HG03469 (cell line): ENCODE data around the gene TSPAN5.

Experiments used
- ATAC-seq: cut with Tn5 transposase; IDR thresholded peaks from one replicate; pipeline ENCODE4 v1.9.1; 2021; ENCODE audit warnings: mild to moderate bottlenecking, moderate library complexity, moderate number of reproducible peaks; ENCODE audit not compliant: unreplicated experiment

TSPAN5 gene

GRCh38 chr4:98522062-98522461 lies 136.3 kb downstream of the TSPAN5 start:
- ATAC-seq = no peak

- no peak for ATAC-seq
Observed at GRCh38 chr4:98521486-98521885, 136.9 kb downstream of the TSPAN5 start.

GRCh38 chr4:98519268-98519977 lies 139.0 kb downstream of the TSPAN5 start:
- no peak for ATAC-seq

- peak; percentile 97 for ATAC-seq
Observed at GRCh38 chr4:98518559-98519267, 139.7 kb downstream of the TSPAN5 start.

- no peak for ATAC-seq
Observed at GRCh38 chr4:98517218-98518021, 141.0 kb downstream of the TSPAN5 start.

- no peak for ATAC-seq
Observed at GRCh38 chr4:98516441-98517217, 141.8 kb downstream of the TSPAN5 start.

GRCh38 chr4:98516042-98516440 lies 142.4 kb downstream of the TSPAN5 start:
- no peak for ATAC-seq

- no peak for ATAC-seq
Observed at GRCh38 chr4:98515470-98515809, 143.0 kb downstream of the TSPAN5 start.

- ATAC-seq = no peak
Observed at GRCh38 chr4:98514741-98515469, 143.5 kb downstream of the TSPAN5 start.

- ATAC-seq = no peak
Observed at GRCh38 chr4:98512918-98513317, 145.5 kb downstream of the TSPAN5 start.

- ATAC-seq = no peak
Observed at GRCh38 chr4:98510757-98511517, 147.5 kb downstream of the TSPAN5 start.

- ATAC-seq = no peak
Observed at GRCh38 chr4:98510340-98510739, 148.1 kb downstream of the TSPAN5 start.

- no peak for ATAC-seq
Observed at GRCh38 chr4:98509721-98510120, 148.7 kb downstream of the TSPAN5 start.

- ATAC-seq = no peak
Observed at GRCh38 chr4:98508829-98509598, 149.4 kb downstream of the TSPAN5 start.

GRCh38 chr4:98508248-98508647 lies 150.2 kb downstream of the TSPAN5 start:
- ATAC-seq = no peak

GRCh38 chr4:98507299-98507698 lies 151.1 kb downstream of the TSPAN5 start:
- no peak for ATAC-seq

- no peak for ATAC-seq
Observed at GRCh38 chr4:98506462-98507132, 151.8 kb downstream of the TSPAN5 start.

GRCh38 chr4:98505992-98506391 lies 152.4 kb downstream of the TSPAN5 start:
- no peak for ATAC-seq
